PFSK-1 (cell line): ENCODE results near the gene OR5B3.

Source experiments
- FOXP2 ChIP-seq: optimal IDR thresholded peaks from 2 replicates; pipeline ENCODE3; 2011; ENCODE audit warnings: borderline replicate concordance, control low read depth, inconsistent platforms; ENCODE audit not compliant: insufficient read depth; ENCODE audit errors: extremely low read length, extremely low read depth
- POLR2AphosphoS5 ChIP-seq: IDR thresholded peaks from 2 replicates; pipeline ENCODE4 v1.6.1; 2012; ENCODE audit warnings: low read depth, mild to moderate bottlenecking, control low read depth, low read length, moderate library complexity
- SIN3A ChIP-seq: IDR thresholded peaks from 2 replicates; pipeline ENCODE4 v1.6.1; 2012; ENCODE audit warnings: mild to moderate bottlenecking, low read length, moderate library complexity, borderline replicate concordance; ENCODE audit not compliant: insufficient read depth
- TAF1 ChIP-seq: IDR thresholded peaks from 2 replicates; pipeline ENCODE4 v1.6.1; 2012; ENCODE audit warnings: low read length, control low read depth, borderline replicate concordance; ENCODE audit not compliant: insufficient read depth
- TF ChIP-seq, protein P1 (sequence below), 2 experiments: IDR thresholded peaks; 2 replicates each; pipeline versions ENCODE4 v1.6.1 to v1.8.0; 2011 to 2012; ENCODE audit warnings: low read depth in 2 of 2, low read length in 2 of 2, control low read depth in 1 of 2, inconsistent platforms in 1 of 2, mild to moderate bottlenecking in 1 of 2, moderate library complexity in 1 of 2; ENCODE audit not compliant: insufficient read depth in 1 of 2

DNA sequence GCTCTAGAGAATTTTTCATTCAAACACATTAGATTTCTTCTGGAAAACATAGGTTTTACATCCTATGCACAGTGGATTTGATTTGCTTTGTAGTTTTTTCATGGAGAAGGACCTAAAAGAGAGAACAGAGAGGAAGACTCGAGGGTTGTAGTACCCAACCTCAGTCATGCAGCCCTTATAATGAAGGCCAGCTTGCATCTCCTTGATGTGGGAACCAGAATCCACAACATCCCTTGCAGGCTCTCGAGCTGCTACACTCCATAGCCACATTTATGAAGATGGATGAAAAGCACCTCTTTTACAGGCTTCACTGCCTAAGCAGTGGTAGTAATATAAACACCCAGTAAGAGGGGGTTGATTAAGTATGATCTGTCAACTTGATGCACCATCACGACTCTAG is 44.9 kb upstream of the OR5B3 start:
- TF ChIP-seq POLR2AphosphoS5 (no peak), TAF1 (no peak), SIN3A (no peak), FOXP2 (no peak)
- TF ChIP-seq, protein P1, sequence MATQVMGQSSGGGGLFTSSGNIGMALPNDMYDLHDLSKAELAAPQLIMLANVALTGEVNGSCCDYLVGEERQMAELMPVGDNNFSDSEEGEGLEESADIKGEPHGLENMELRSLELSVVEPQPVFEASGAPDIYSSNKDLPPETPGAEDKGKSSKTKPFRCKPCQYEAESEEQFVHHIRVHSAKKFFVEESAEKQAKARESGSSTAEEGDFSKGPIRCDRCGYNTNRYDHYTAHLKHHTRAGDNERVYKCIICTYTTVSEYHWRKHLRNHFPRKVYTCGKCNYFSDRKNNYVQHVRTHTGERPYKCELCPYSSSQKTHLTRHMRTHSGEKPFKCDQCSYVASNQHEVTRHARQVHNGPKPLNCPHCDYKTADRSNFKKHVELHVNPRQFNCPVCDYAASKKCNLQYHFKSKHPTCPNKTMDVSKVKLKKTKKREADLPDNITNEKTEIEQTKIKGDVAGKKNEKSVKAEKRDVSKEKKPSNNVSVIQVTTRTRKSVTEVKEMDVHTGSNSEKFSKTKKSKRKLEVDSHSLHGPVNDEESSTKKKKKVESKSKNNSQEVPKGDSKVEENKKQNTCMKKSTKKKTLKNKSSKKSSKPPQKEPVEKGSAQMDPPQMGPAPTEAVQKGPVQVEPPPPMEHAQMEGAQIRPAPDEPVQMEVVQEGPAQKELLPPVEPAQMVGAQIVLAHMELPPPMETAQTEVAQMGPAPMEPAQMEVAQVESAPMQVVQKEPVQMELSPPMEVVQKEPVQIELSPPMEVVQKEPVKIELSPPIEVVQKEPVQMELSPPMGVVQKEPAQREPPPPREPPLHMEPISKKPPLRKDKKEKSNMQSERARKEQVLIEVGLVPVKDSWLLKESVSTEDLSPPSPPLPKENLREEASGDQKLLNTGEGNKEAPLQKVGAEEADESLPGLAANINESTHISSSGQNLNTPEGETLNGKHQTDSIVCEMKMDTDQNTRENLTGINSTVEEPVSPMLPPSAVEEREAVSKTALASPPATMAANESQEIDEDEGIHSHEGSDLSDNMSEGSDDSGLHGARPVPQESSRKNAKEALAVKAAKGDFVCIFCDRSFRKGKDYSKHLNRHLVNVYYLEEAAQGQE (IDR thresholded peaks at IDR 0.05; ENCODE audit: insufficient read depth in 1 of 2, low read depth in 2 of 2, low read length in 2 of 2): no peak
